Colonic mucosa (tissue), 4 donors: ENCODE results near the gene PTPRT. TPM values are rescaled to one million over a fixed set of nuclear protein-coding genes. Genes with fewer than 3 reads are reported as not detected.

Source experiments
- DNase-seq: peaks from one replicate; pipeline ENCODE4 v3.0.0-alpha.2; 2020
- H3K27ac ChIP-seq: fragments of 200-600 bp; one replicate; pipeline ENCODE4 v1.8.0; 2021
- H3K27me3 ChIP-seq: fragments of 200-600 bp; one replicate; pipeline ENCODE4 v1.8.0; 2021
- H3K36me3 ChIP-seq: fragments of 200-600 bp; one replicate; pipeline ENCODE4 v1.8.0; 2021
- H3K4me1 ChIP-seq: fragments of 200-600 bp; one replicate; pipeline ENCODE4 v1.8.0; 2021; ENCODE audit warnings: mild to moderate bottlenecking
- H3K4me3 ChIP-seq: fragments of 200-600 bp; one replicate; pipeline ENCODE4 v1.8.0; 2021
- H3K9ac ChIP-seq, 2 donors: one replicate each; pipeline ENCODE4 v1.7.0; 2013; ENCODE audit warnings: control low read depth in 2 of 2, low read depth in 2 of 2, low read length in 2 of 2
- H3K9me3 ChIP-seq: fragments of 200-600 bp; one replicate; pipeline ENCODE4 v1.8.0; 2021
- CTCF ChIP-seq: fragments of 200-600 bp; IDR thresholded peaks from one replicate; pipeline ENCODE4 v1.8.0; 2022; ENCODE audit warnings: antibody characterized with exemption, mild to moderate bottlenecking
- intact Hi-C: fragments of 100-400 bp; cut with DNase I; formaldehyde crosslinking; loops from one replicate; pipeline ENCODE4 v1.14.1; 2022
- total RNA-seq, 2 donors: library from RNA; stranded (reverse); fragmentation: NEBNext Ultra II Directional in 1 of 2; extraction: Animal tissue kit (Norgen Biotek cat#: 25700) in 1 of 2; gene quantifications; one replicate each; pipeline ENCODE4 v1.2.1, GENCODE V29; 2021
- donor health status: healthy.
- donor health status: DM: no; HTN: no; CAD: no.
- donor health status: DM: no; HTN: no; CAD: no.

The PTPRT gene
- total RNA-seq, 2 donors from 2014 or later = 0.11 to 0.12 TPM

DNA sequence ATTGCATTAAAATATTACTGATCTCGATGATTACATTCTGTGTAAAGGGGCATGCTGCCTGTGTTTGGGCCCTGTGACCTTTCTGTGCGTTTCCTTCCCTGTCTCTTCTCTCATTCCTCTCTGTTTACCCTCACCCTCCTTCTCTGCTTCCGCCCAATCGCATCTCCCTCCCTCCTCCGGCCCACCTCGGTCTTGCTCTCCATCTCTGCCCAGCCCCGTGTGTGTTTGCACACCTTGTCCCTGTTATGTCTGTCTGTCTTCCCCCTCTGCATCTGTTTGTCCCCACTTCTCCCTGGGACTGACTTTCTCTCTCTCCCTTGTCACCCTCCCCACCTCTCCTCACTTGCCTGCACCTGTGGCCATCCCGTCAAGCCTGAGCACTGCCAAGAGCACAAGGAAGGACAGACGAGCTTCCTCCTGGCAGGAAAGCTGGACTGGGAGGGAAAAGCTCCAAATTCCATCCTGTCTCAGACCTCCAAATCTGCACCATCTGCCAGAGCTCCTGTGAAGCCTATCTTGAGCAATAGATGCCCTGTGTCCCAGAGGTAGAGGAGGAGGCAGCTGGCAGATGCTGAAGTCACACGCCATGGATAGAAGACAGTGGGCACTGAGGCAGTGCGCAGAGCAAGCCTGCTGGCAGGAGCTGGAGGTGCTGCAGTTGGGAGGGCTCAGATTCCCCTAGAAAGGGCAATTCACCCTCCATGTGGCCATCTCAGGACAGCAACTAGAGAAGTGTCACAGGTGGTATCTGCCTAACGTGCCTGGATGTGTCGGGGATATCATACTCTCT lies 172.3 kb downstream of the PTPRT start:
- H3K4me1 ChIP-seq = no peaks in the 10 kb centered on the region
- no peaks in the 10 kb centered on the region for H3K27me3 ChIP-seq
- H3K9ac ChIP-seq = no peak overlapping the region
- intact Hi-C loops = no loop called here
- no peak for TF ChIP-seq CTCF
- DNase-seq = no peak
- no peak overlapping the region for H3K27ac ChIP-seq
- H3K36me3 ChIP-seq = no peaks in the 10 kb centered on the region
- H3K9me3 ChIP-seq = no peaks in the 10 kb centered on the region
- H3K4me3 ChIP-seq = no peak overlapping the region

DNA sequence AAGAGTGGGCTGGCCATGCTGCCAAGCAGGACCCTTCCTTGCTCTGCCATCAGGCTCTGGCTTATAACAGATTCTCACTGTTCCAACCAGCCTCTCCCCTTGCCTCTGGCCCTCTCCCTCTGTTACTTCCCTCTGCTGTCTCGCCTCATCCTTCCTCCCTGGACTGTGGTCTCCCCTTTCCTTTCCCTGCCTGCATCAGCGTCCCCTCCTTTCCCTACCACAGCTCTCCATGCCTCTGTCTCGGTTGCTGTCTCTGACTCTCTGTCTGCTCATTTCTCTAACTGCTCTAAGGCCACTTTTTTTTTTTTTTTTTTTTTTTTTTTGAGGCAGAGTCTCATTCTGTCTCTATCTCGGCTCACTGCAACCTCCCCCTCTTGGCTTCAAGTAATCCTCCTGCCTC lies 173.4 kb downstream of the PTPRT start:
- Histone ChIP-seq H3K9me3 (no peaks in the 10 kb centered on the region), H3K4me3 (no peak overlapping the region), H3K9ac (no peak overlapping the region), H3K27ac (no peak overlapping the region), H3K27me3 (no peaks in the 10 kb centered on the region), H3K36me3 (no peaks in the 10 kb centered on the region), H3K4me1 (no peaks in the 10 kb centered on the region)
- intact Hi-C loops = no loop called here
- no peak for DNase-seq
- no peak for TF ChIP-seq CTCF

DNA sequence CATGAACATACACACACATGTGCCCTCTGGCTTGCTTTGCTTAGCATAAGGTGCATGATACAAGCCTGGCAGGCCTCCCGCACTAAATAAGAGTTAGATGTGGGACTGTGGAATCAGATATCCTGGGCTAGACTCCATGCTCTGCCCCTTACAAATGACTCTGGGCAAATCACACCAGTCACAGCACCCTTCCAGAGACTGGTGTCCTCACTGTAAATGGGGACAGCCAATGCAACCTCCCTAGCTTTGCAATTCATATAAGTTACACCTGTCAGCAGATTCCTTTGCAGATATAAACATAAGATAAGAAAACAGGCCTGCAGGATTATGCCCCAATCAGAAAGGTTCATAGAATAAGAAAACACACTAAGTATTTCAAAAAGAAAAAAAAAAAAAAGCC lies 174.1 kb downstream of the PTPRT start:
- DNase-seq = no peak
- H3K36me3 ChIP-seq = no peaks in the 10 kb centered on the region
- H3K9me3 ChIP-seq = no peaks in the 10 kb centered on the region
- no peak overlapping the region for H3K27ac ChIP-seq
- no peak overlapping the region for H3K9ac ChIP-seq
- intact Hi-C loops = no loop called here
- no peaks in the 10 kb centered on the region for H3K4me1 ChIP-seq
- no peaks in the 10 kb centered on the region for H3K27me3 ChIP-seq
- TF ChIP-seq CTCF = no peak
- H3K4me3 ChIP-seq = no peak overlapping the region

DNA sequence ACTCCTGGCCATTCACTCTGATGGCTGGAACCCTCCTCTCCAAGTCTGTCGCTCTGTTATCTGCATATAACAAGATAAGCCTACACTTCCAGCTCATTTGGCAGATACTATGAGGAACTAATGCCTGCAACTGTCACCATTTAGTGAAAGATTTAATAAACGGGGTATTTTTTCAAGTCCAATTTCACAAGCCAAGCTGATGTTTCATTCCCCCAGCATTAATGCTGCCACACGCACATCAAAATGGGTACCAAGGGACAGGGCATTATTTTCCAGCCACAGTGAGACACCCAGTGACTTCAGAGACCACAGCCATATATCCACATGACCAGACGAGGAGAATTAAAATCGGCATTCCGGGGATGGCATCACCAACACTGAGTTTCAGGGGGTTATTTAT lies 175.5 kb downstream of the PTPRT start:
- no peak overlapping the region for H3K4me3 ChIP-seq
- no peaks in the 10 kb centered on the region for H3K9me3 ChIP-seq
- no peaks in the 10 kb centered on the region for H3K4me1 ChIP-seq
- TF ChIP-seq CTCF = no peak
- H3K27ac ChIP-seq = no peak overlapping the region
- H3K27me3 ChIP-seq = no peaks in the 10 kb centered on the region
- DNase-seq = no peak
- intact Hi-C loops = no loop called here
- H3K9ac ChIP-seq = no peak overlapping the region
- H3K36me3 ChIP-seq = no peaks in the 10 kb centered on the region

DNA sequence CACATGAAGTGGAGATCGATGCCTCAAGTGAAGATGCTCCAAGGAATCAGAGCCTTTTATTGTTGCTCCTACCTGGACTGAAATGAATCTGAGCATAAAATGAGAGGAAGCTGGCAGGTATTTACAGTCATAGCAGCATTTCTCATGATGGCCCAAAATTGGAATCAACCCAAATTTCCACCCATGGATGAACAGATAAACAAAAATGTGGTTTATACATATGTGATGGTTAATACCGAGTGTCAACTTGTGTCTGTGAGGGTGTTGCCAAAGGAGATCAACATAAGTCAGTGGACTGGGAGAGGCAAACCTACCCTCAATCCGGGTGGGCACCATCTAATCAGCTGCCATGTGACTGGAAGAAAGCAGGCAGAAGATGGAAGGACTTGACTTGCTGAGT lies 178.2 kb downstream of the PTPRT start:
- Histone ChIP-seq H3K9me3 (no peaks in the 10 kb centered on the region), H3K4me1 (no peaks in the 10 kb centered on the region), H3K27ac (no peak overlapping the region), H3K4me3 (no peak overlapping the region), H3K36me3 (no peaks in the 10 kb centered on the region), H3K9ac (no peak overlapping the region), H3K27me3 (no peaks in the 10 kb centered on the region)
- intact Hi-C loops = no loop called here
- TF ChIP-seq CTCF = no peak
- DNase-seq = no peak
